PC-3 (cell line): ENCODE measurements around the gene GALNT10. TPM values are rescaled to one million over a fixed set of nuclear protein-coding genes. Genes with fewer than 3 reads are reported as not detected.

ENCODE experiments used
- ATAC-seq: fragments of 200-7000 bp; cut with Tn5 transposase; 2 replicates; pipeline ENCODE4 v1.9.1; 2020; ENCODE audit warnings: mild to moderate bottlenecking, moderate library complexity
- BruUV-seq: library from RNA; stranded (reverse); fragments of 400-500 nt; replicated peaks from 2 replicates; lab custom pipeline; 2021; lab: Mats Ljungman, UMichigan
- CTCF ChIA-PET: fragments of 300-600 bp; sonication (Branson Sonifier 250); formaldehyde crosslinking; loops from one replicate; lab custom pipeline; 2022; ENCODE audit warnings: antibody characterized with exemption; lab: Charles Lee
- POLR2A ChIA-PET: fragments of 300-600 bp; sonication (Branson Sonifier 250); formaldehyde crosslinking; loops from one replicate; lab custom pipeline; 2022; ENCODE audit warnings: antibody characterized with exemption; ENCODE audit not compliant: unreplicated experiment; lab: Charles Lee
- DNase-seq: peaks from one replicate; pipeline ENCODE4 v3.0.0-alpha.2; 2015
- H2AFZ ChIP-seq: fragments of 300-600 bp; sonication (generic); 2 replicates; pipeline ENCODE4 v1.6.0; 2016; ENCODE audit warnings: antibody characterized with exemption, low read length
- H3F3A ChIP-seq: fragments of 300-600 bp; sonication (generic); one replicate; pipeline ENCODE4 v1.6.0; 2017; ENCODE audit warnings: antibody characterized with exemption, low read length, control low read depth, mild to moderate bottlenecking; ENCODE audit not compliant: unreplicated experiment
- H3K27ac ChIP-seq: fragments of 300-600 bp; sonication (generic); 2 replicates; pipeline ENCODE4 v1.5.1; 2016; ENCODE audit warnings: mild to moderate bottlenecking, low read length
- H3K27me3 ChIP-seq: fragments of 300-600 bp; sonication (generic); 2 replicates; pipeline ENCODE4 v1.6.1; 2016; ENCODE audit warnings: low read length, mixed read lengths
- H3K36me3 ChIP-seq: fragments of 300-600 bp; sonication (generic); 2 replicates; pipeline ENCODE4 v1.6.1; 2016; ENCODE audit warnings: low read depth, mixed run types, low read length, mixed read lengths
- H3K4me1 ChIP-seq: fragments of 300-600 bp; sonication (generic); 2 replicates; pipeline ENCODE4 v1.5.1; 2016; ENCODE audit warnings: low read length; ENCODE audit not compliant: insufficient read depth
- H3K4me2 ChIP-seq: fragments of 300-600 bp; sonication (generic); 2 replicates; pipeline ENCODE4 v1.6.0; 2016; ENCODE audit warnings: low read length
- H3K4me3 ChIP-seq: fragments of 300-600 bp; sonication (generic); 2 replicates; pipeline ENCODE4 v1.5.1; 2016; ENCODE audit warnings: mild to moderate bottlenecking, low read length, mixed read lengths
- H3K79me2 ChIP-seq: fragments of 300-600 bp; sonication (generic); 2 replicates; pipeline ENCODE4 v1.6.1; 2017; ENCODE audit warnings: low read length, mixed read lengths
- H3K9ac ChIP-seq: fragments of 300-600 bp; sonication (generic); 2 replicates; pipeline ENCODE4 v1.6.0; 2016; ENCODE audit warnings: mild to moderate bottlenecking, low read length
- H3K9me2 ChIP-seq: fragments of 300-600 bp; sonication (generic); replicated peaks from 2 replicates; pipeline ENCODE4 v1.6.1; 2016; ENCODE audit warnings: mixed run types, low read length, mixed read lengths
- H3K9me3 ChIP-seq: fragments of 300-600 bp; sonication (generic); 2 replicates; pipeline ENCODE4 v1.6.1; 2016; ENCODE audit warnings: low read length, mixed read lengths
- H4K20me1 ChIP-seq: fragments of 300-600 bp; sonication (generic); 2 replicates; pipeline ENCODE4 v1.6.1; 2016; ENCODE audit warnings: low read length, mixed read lengths
- CTCF ChIP-seq: fragments of 300-600 bp; sonication (generic); conservative IDR thresholded peaks from 2 replicates; pipeline ENCODE4 v1.5.1; 2017; ENCODE audit warnings: antibody characterized with exemption, low read depth, mild to moderate bottlenecking, low read length
- EZH2 ChIP-seq: fragments of 300-600 bp; sonication (generic); IDR thresholded peaks from one replicate; pipeline ENCODE4 v1.6.1; 2017; ENCODE audit warnings: antibody characterized with exemption, mild to moderate bottlenecking, low read length; ENCODE audit not compliant: unreplicated experiment
- EZH2phosphoT487 ChIP-seq: fragments of 300-600 bp; sonication (generic); IDR thresholded peaks from 2 replicates; pipeline ENCODE4 v1.6.1; 2018; ENCODE audit warnings: mild to moderate bottlenecking, antibody characterized with exemption, low read length, borderline replicate concordance
- intact Hi-C: fragments of 100-400 bp; cut with micrococcal nuclease; formaldehyde crosslinking; loops from 2 replicates; pipeline ENCODE4 v1.9.0; 2023
- total RNA-seq: library from RNA; depleted of rRNA; stranded (reverse); fragments of >200 nt; gene quantifications from 2 replicates; pipeline ENCODE4 v1.2.3, GENCODE V29; 2014

Gene GALNT10
- total RNA-seq, 1 experiment from 2014 or later = 46.2 TPM

DNA sequence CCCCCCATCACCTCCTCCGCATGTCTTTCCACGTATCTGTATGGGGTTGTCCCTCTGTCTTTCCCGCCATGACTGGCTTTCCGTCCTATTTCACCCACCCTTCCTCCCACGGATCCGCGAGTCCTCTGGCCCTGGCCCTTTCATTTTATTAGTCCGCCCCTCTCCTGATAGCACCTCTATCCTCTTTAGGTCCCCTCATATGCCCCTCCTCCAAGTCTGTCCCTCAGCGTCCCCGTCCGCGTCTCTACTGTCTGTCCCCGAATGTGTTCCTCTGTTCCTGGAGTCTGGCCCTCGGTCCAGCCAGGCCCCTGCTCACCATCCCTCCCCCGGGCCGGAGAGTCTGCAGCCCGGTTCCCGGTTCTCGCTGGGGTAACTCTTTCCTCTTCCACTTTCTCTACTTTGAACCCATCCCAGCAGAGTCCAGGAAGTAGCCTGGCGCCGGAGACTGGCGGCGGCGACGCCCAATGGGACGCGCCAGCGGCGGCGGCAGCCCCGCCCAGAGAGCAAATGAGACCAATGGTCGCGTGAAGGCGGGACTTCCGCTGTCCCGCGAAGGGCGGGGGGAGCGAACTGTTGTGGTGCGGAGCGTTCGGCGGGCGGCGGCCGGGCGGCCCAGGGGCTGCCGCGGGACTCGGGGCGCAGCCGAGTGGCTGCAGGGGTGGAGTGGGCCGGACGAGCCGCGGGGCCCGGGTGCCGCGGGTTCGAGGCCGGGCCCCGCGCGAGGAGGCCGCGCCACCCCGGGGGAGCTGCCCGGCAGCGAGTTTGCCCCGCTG, 255.1 kb downstream of the GALNT10 start, which contains the start of gene SAP30L:
SAP30L (plus strand) TSS at position 576 of the 773 bp plus-strand sequence. CDS start 608 bp downstream, outside the sequence.
- CTCF ChIA-PET = no interaction called here
- peak; percentile 88 for ATAC-seq

DNA sequence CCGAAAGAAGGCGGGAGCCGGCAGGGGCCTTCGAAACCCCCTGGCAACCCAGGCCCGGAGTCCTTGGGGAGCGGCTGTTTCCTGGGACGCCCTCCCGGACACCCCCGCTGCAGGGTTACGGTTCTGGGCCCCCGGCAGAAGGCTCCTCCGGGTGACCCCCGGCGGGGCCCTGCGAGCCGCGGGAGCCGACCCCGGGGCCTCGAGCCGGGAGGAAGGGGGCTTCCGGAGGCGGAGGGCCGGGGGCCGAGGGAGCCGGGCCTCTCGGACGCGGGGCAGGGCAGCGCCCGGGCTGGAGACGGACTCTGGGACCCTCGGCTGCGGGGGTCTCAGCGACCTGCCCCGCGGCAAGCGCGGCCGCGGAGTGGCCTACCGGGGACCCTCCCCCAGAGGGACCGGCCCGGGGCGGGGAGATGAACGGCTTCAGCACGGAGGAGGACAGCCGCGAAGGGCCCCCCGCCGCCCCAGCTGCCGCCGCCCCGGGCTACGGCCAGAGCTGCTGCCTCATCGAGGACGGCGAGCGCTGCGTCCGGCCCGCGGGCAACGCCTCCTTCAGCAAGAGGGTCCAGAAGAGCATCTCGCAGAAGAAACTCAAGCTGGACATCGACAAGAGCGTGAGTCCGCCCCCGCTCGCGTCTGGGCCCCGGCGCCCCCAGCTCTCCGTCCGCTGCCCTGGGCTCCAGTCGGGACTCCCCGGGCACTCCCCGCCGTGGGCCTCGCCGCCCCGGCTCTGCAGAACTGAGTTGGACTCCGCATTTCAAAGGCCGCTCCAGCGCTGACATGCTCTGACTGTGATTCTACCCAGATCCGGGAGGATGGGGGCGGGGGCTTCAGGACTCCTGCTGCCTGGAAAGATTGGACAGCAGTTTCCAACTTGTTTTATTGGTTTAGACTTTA, 255.9 kb downstream of the GALNT10 start:
- TF ChIP-seq CTCF = no peak
- TF ChIP-seq EZH2 = no peak
- no peak for TF ChIP-seq EZH2phosphoT487
- Histone ChIP-seq H2AFZ (peak overlapping the region; percentile 84), H3K4me3 (peak overlapping the region; percentile 97), H3K9ac (peak overlapping the region; percentile 65), H3K36me3 (no peaks in the 10 kb centered on the region), H3K79me2 (peaks cover 44% of the 10 kb centered on the region), H3K9me3 (no peaks in the 10 kb centered on the region), H3F3A (no peaks in the 10 kb centered on the region), H3K27ac (no peak overlapping the region), H3K27me3 (no peaks in the 10 kb centered on the region), H3K4me2 (peak overlapping the region; percentile 97), H3K9me2 (no peaks in the 10 kb centered on the region), H3K4me1 (peaks cover 14% of the 10 kb centered on the region; the same call in 1 of the 2 replicates), H4K20me1 (peaks cover 6% of the 10 kb centered on the region; the same call in 1 of the 2 replicates)
- DNase-seq (peak; percentile 43), ATAC-seq (peak; percentile 40)
- CTCF ChIA-PET = no interaction called here
- BruUV-seq = no TSS peak
- intact Hi-C loops = no loop called here
- POLR2A ChIA-PET = no interaction called here

More for the DNA sequence above, 255.1 kb downstream of the GALNT10 start, which contains the start of gene SAP30L:
- no peaks in the 10 kb centered on the region for H3F3A ChIP-seq
- peak within 1 kb of the TSS; percentile 74 for H3K9ac ChIP-seq
- BruUV-seq = no TSS peak
- H3K4me2 ChIP-seq = peak within 1 kb of the TSS; percentile 98
- intact Hi-C loops = no loop called here
- no peaks in the 10 kb centered on the region for H3K27me3 ChIP-seq
- DNase-seq = peak; percentile 93
- POLR2A ChIA-PET = no interaction called here
- H3K9me2 ChIP-seq = no peaks in the 10 kb centered on the region
- peaks cover 6% of the 10 kb centered on the region; the same call in 1 of the 2 replicates for H4K20me1 ChIP-seq
- peaks cover 14% of the 10 kb centered on the region; the same call in 1 of the 2 replicates for H3K4me1 ChIP-seq
- H3K4me3 ChIP-seq = peak within 1 kb of the TSS; percentile 97
- H3K36me3 ChIP-seq = no peaks in the 10 kb centered on the region
- H3K9me3 ChIP-seq = no peaks in the 10 kb centered on the region
- TF ChIP-seq CTCF (no peak), EZH2 (no peak), EZH2phosphoT487 (no peak)
- peak within 1 kb of the TSS; percentile 99 for H2AFZ ChIP-seq
- H3K27ac ChIP-seq = no peak within 1 kb of the TSS
- peaks cover 44% of the 10 kb centered on the region for H3K79me2 ChIP-seq
